Measurements from ENCODE around the gene RBMS3.
A peak's percentile ranks its signal among the peaks of the same experiment; 100 is the strongest.

RBMS3 gene

GRCh38 chr3:29926378-29926777, 645.5 kb downstream of the RBMS3 start:
- no peak overlapping the region for H3K4me3 ChIP-seq (ENCODE audit: low read length)
- peaks cover 12% of the 10 kb centered on the region for H3K4me1 ChIP-seq (ENCODE audit: control insufficient read depth, insufficient read depth, low read length)
- H3K9me3 ChIP-seq (replicated peaks; ENCODE audit: low read length), result no peaks in the 10 kb centered on the region
- no peak overlapping the region for H3K9ac ChIP-seq (ENCODE audit: low read depth, low read length)
- no peaks in the 10 kb centered on the region for H3K27me3 ChIP-seq (ENCODE audit: control insufficient read depth, insufficient read depth, low read length)
- no peak overlapping the region for H3K4me2 ChIP-seq (ENCODE audit: low read length)
- no peaks in the 10 kb centered on the region for H3K36me3 ChIP-seq (ENCODE audit: insufficient read depth, low read length)

GRCh38 chr3:29932696-29933325, 651.9 kb downstream of the RBMS3 start:
- Histone ChIP-seq H3K9ac (ENCODE audit: low read depth, low read length) (no peak overlapping the region), H3K4me3 (ENCODE audit: low read length) (no peak overlapping the region), H3K27me3 (ENCODE audit: control insufficient read depth, insufficient read depth, low read length) (no peaks in the 10 kb centered on the region), H3K36me3 (ENCODE audit: insufficient read depth, low read length) (no peaks in the 10 kb centered on the region), H3K9me3 (replicated peaks; ENCODE audit: low read length) (no peaks in the 10 kb centered on the region), H3K4me1 (ENCODE audit: control insufficient read depth, insufficient read depth, low read length) (peaks cover 6% of the 10 kb centered on the region), H3K4me2 (ENCODE audit: low read length) (no peak overlapping the region)

GRCh38 chr3:29933802-29934490, 653.1 kb downstream of the RBMS3 start:
- no peaks in the 10 kb centered on the region for H3K36me3 ChIP-seq (ENCODE audit: insufficient read depth, low read length)
- H3K27me3 ChIP-seq (ENCODE audit: control insufficient read depth, insufficient read depth, low read length), result no peaks in the 10 kb centered on the region
- H3K4me3 ChIP-seq (ENCODE audit: low read length), result no peak overlapping the region
- H3K9me3 ChIP-seq (replicated peaks; ENCODE audit: low read length), result no peaks in the 10 kb centered on the region
- H3K4me1 ChIP-seq (ENCODE audit: control insufficient read depth, insufficient read depth, low read length), result peaks cover 6% of the 10 kb centered on the region
- H3K4me2 ChIP-seq (ENCODE audit: low read length), result no peak overlapping the region
- no peak overlapping the region for H3K9ac ChIP-seq (ENCODE audit: low read depth, low read length)

- Histone ChIP-seq H3K27me3 (ENCODE audit: control insufficient read depth, insufficient read depth, low read length) (no peaks in the 10 kb centered on the region), H3K4me2 (ENCODE audit: low read length) (no peak overlapping the region), H3K36me3 (ENCODE audit: insufficient read depth, low read length) (no peaks in the 10 kb centered on the region), H3K9ac (ENCODE audit: low read depth, low read length) (no peak overlapping the region), H3K9me3 (replicated peaks; ENCODE audit: low read length) (no peaks in the 10 kb centered on the region), H3K4me3 (ENCODE audit: low read length) (no peak overlapping the region), H3K4me1 (ENCODE audit: control insufficient read depth, insufficient read depth, low read length) (peaks cover 6% of the 10 kb centered on the region)
Observed at GRCh38 chr3:29934751-29935150, 653.9 kb downstream of the RBMS3 start.

GRCh38 chr3:29936054-29936453, 655.2 kb downstream of the RBMS3 start:
- Histone ChIP-seq H3K36me3 (ENCODE audit: insufficient read depth, low read length) (peaks cover 5% of the 10 kb centered on the region), H3K27me3 (ENCODE audit: control insufficient read depth, insufficient read depth, low read length) (no peaks in the 10 kb centered on the region), H3K4me1 (ENCODE audit: control insufficient read depth, insufficient read depth, low read length) (peaks cover 6% of the 10 kb centered on the region), H3K9ac (ENCODE audit: low read depth, low read length) (no peak overlapping the region), H3K4me3 (ENCODE audit: low read length) (no peak overlapping the region), H3K4me2 (ENCODE audit: low read length) (no peak overlapping the region), H3K9me3 (replicated peaks; ENCODE audit: low read length) (no peaks in the 10 kb centered on the region)

GRCh38 chr3:29936766-29937165, 655.9 kb downstream of the RBMS3 start:
- H3K27me3 ChIP-seq (ENCODE audit: control insufficient read depth, insufficient read depth, low read length), result no peaks in the 10 kb centered on the region
- no peak overlapping the region for H3K4me2 ChIP-seq (ENCODE audit: low read length)
- peaks cover 6% of the 10 kb centered on the region for H3K4me1 ChIP-seq (ENCODE audit: control insufficient read depth, insufficient read depth, low read length)
- H3K36me3 ChIP-seq (ENCODE audit: insufficient read depth, low read length), result peaks cover 5% of the 10 kb centered on the region
- no peak overlapping the region for H3K4me3 ChIP-seq (ENCODE audit: low read length)
- no peak overlapping the region for H3K9ac ChIP-seq (ENCODE audit: low read depth, low read length)
- H3K9me3 ChIP-seq (replicated peaks; ENCODE audit: low read length), result no peaks in the 10 kb centered on the region

GRCh38 chr3:29937185-29937584, 656.3 kb downstream of the RBMS3 start:
- Histone ChIP-seq H3K4me3 (ENCODE audit: low read length) (no peak overlapping the region), H3K27me3 (ENCODE audit: control insufficient read depth, insufficient read depth, low read length) (no peaks in the 10 kb centered on the region), H3K4me2 (ENCODE audit: low read length) (no peak overlapping the region), H3K4me1 (ENCODE audit: control insufficient read depth, insufficient read depth, low read length) (peaks cover 6% of the 10 kb centered on the region), H3K36me3 (ENCODE audit: insufficient read depth, low read length) (peaks cover 5% of the 10 kb centered on the region), H3K9ac (ENCODE audit: low read depth, low read length) (no peak overlapping the region), H3K9me3 (replicated peaks; ENCODE audit: low read length) (no peaks in the 10 kb centered on the region)

GRCh38 chr3:29940759-29941323, 660.0 kb downstream of the RBMS3 start:
- Histone ChIP-seq H3K9me3 (replicated peaks; ENCODE audit: low read length) (no peaks in the 10 kb centered on the region), H3K4me2 (ENCODE audit: low read length) (no peak overlapping the region), H3K9ac (ENCODE audit: low read depth, low read length) (no peak overlapping the region), H3K36me3 (ENCODE audit: insufficient read depth, low read length) (peaks cover 5% of the 10 kb centered on the region), H3K27me3 (ENCODE audit: control insufficient read depth, insufficient read depth, low read length) (no peaks in the 10 kb centered on the region), H3K4me1 (ENCODE audit: control insufficient read depth, insufficient read depth, low read length) (peaks cover 6% of the 10 kb centered on the region), H3K4me3 (ENCODE audit: low read length) (no peak overlapping the region)

GRCh38 chr3:29942297-29942696, 661.4 kb downstream of the RBMS3 start:
- Histone ChIP-seq H3K27me3 (ENCODE audit: control insufficient read depth, insufficient read depth, low read length) (no peaks in the 10 kb centered on the region), H3K4me3 (ENCODE audit: low read length) (no peak overlapping the region), H3K4me2 (ENCODE audit: low read length) (no peak overlapping the region), H3K4me1 (ENCODE audit: control insufficient read depth, insufficient read depth, low read length) (peaks cover 3% of the 10 kb centered on the region), H3K9me3 (replicated peaks; ENCODE audit: low read length) (no peaks in the 10 kb centered on the region), H3K9ac (ENCODE audit: low read depth, low read length) (no peak overlapping the region), H3K36me3 (ENCODE audit: insufficient read depth, low read length) (peaks cover 5% of the 10 kb centered on the region)

GRCh38 chr3:29949131-29949530, 668.3 kb downstream of the RBMS3 start:
- Histone ChIP-seq H3K4me3 (ENCODE audit: low read length) (no peak overlapping the region), H3K36me3 (ENCODE audit: insufficient read depth, low read length) (no peaks in the 10 kb centered on the region), H3K27me3 (ENCODE audit: control insufficient read depth, insufficient read depth, low read length) (no peaks in the 10 kb centered on the region), H3K9ac (ENCODE audit: low read depth, low read length) (no peak overlapping the region), H3K4me2 (ENCODE audit: low read length) (peak overlapping the region; percentile 33), H3K9me3 (replicated peaks; ENCODE audit: low read length) (no peaks in the 10 kb centered on the region), H3K4me1 (ENCODE audit: control insufficient read depth, insufficient read depth, low read length) (peaks cover 16% of the 10 kb centered on the region)

- Histone ChIP-seq H3K27me3 (ENCODE audit: control insufficient read depth, insufficient read depth, low read length) (no peaks in the 10 kb centered on the region), H3K4me2 (ENCODE audit: low read length) (no peak overlapping the region), H3K36me3 (ENCODE audit: insufficient read depth, low read length) (no peaks in the 10 kb centered on the region), H3K4me3 (ENCODE audit: low read length) (no peak overlapping the region), H3K4me1 (ENCODE audit: control insufficient read depth, insufficient read depth, low read length) (peaks cover 16% of the 10 kb centered on the region), H3K9me3 (replicated peaks; ENCODE audit: low read length) (no peaks in the 10 kb centered on the region), H3K9ac (ENCODE audit: low read depth, low read length) (no peak overlapping the region)
Observed at GRCh38 chr3:29949940-29950616, 669.2 kb downstream of the RBMS3 start.
